ENCODE measurements around the gene DPH7.
A peak's percentile ranks its signal among the peaks of the same experiment; 100 is the strongest.

The DPH7 gene

DNA sequence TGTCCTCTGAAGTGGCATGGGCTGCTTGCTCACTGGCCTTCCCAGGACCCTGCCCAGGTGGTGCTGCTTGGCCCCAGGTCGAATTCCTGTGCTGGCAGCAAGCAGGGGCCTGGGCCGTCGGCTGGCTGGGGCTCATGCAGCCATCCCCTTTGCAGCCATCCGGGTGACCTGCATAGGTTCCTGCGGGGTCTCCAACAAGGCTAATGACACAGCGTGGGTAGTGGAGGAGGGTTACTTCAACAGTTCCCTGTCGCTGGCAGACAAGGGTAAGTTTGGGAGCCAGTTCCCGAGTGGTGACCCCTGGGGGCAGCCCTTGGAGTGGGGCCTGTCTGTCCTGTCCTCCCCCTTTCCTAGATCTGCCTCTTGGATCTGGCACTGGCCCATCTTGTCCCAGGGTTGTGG, 34.0 kb upstream of the DPH7 start:
- no peak overlapping the region for H3K4me3 ChIP-seq
- TF ChIP-seq CTCF (IDR thresholded peaks at IDR 0.05) = no peak
- H3K27ac ChIP-seq = no peak overlapping the region
- DNase-seq (ENCODE audit: low spot score) = no peak

DNA sequence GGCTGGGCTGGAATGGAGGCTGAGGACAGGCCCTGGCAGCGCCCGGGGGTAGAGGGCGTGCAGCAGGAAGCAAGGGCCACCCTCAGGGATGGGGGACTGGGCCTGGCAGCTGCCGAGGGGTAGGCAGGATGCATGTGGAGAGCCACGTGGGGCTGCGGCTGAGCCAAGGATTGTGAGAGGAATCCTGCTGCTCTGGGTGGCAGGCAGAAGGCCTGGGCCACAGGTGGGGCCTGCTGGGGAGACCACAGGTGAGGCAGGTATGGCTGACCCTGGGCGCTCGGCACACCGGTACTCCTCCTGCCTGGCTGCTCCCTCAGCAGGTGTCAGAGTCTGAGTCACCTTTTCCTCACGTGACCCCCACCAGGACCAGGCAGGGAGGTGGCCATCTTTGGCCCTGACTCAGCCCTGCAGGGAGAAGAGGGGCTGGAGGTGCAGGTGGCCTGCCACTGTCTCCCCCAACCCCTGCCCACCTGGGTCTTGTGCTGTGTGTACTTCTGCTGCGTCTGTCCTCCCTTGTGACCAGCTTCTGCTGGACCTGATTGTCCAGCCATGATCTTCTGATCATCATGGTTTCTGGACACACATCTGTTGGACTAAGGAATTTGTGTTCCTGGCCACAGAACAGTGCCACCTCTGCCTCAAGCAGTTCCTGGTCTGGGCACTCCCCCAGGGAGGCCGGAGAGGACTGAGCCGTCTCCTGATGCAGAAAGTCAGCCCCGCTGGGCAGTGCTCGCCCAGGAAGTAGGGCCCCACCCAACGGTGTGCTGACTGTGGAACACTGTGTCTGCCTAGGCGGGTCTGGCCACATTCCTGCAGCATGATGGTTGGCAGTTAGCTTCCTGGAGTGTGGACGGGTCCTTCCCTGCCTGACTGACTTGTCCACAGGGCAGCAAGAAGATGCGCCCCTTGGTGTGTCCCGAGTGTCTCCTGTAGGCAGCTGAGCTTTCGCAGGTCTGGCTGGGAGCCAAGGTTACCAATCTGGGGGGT, 33.2 kb upstream of the DPH7 start:
- TF ChIP-seq CTCF (IDR thresholded peaks at IDR 0.05) = no peak
- DNase-seq (ENCODE audit: low spot score) = no peak
- peak overlapping the region in 1 of 2 donors; percentile 36 for H3K27ac ChIP-seq
- H3K4me3 ChIP-seq = no peak overlapping the region

GRCh38 chr9:137610944-137611343, 32.2 kb upstream of the DPH7 start:
- no peak for TF ChIP-seq CTCF (IDR thresholded peaks at IDR 0.05)
- H3K27ac ChIP-seq = no peak overlapping the region
- no peak overlapping the region for H3K4me3 ChIP-seq
- DNase-seq (ENCODE audit: low spot score) = no peak

DNA sequence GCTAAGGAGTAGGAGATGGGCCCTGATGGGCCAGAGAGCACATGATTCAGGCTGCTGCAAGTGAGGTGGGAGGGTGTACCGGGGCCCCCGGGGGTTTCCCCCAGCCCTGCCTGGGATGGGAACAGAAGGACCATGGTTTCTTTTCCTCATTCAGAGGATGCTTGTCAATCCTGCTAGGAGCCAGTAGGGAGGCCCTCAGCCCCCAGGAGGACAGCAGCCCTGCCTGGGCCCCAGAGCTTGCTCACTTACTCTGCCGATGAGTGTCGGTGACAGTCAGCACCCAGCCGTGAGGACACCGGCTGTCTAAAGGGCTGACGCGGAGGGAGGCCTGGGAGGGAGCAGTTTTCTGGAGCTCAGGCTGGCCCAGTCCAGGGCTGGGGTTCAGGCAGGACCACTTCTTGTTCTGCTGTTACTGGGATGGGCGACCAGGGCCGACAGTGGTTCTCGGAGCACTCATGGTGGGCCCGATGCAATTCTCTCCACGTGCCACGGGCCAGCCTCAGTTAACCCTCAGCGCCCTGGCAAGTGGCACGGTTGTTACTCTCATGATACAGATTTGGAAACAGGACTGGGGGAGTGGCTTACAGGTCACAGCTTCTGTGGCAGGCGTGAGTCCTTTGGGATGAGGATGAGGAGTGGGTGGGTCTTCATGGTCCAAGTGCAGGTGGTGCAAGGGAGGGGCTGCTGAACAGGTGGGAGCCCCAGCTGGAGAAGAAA, 28.6 kb upstream of the DPH7 start:
- H3K4me3 ChIP-seq = peak overlapping the region; percentile 82
- TF ChIP-seq CTCF (IDR thresholded peaks at IDR 0.05) = no peak
- no peak overlapping the region for H3K27ac ChIP-seq
- DNase-seq (ENCODE audit: low spot score) = no peak

GRCh38 chr9:137606734-137607138, 28.0 kb upstream of the DPH7 start:
- Histone ChIP-seq H3K4me3 (peak overlapping the region; percentile 82), H3K27ac (peak overlapping the region in 1 of 2 donors; percentile 92)
- no peak for DNase-seq (ENCODE audit: low spot score)
- no peak for TF ChIP-seq CTCF (IDR thresholded peaks at IDR 0.05)

DNA sequence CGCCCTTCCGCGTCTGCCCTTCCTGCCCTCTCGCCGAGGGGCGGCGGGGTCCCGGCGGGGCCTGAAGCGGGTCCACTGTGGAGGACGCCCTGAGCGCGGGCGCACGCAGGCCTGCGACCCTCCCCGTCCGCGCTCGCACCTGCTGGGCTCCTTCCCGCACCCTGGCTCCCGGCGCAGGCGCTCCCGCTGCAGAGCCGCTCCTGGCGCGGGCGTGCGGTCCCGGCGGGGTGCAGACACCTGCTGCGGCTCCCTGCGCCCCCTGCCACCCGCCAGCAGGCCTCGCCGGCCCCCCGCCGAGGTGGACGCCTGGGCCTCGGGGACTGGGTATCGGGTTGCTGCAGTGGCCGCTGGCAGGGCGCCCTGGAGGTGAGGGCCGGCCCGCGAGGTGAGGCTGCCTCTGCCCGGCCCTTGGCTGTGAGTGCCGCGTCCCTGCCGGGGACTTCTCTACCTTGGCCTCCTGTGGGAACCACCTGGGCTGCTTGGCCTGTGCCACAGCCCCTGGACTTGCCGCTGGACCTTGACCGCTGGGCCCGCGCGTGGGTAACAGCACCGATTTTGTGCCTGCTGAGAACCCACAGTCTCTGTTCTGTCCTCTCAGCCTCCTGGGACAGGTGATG, 27.4 kb upstream of the DPH7 start:
- no peak for TF ChIP-seq CTCF (IDR thresholded peaks at IDR 0.05)
- no peak for DNase-seq (ENCODE audit: low spot score)
- Histone ChIP-seq H3K27ac (peak overlapping the region; percentile 75 to 92), H3K4me3 (peak overlapping the region; percentile 82)

Measured in coronary artery (tissue), 2 donors.